ENCODE data around the gene ALG14.

GRCh38 chr1:94989911-94990473 is 82.8 kb downstream of the ALG14 start:
- TF ChIP-seq POLR2A (IDR thresholded peaks at IDR 0.05) (no peak), CTCF (IDR thresholded peaks at IDR 0.05) (no peak)
